Kidney (tissue), 14 donors: ENCODE results near the gene SDK1. TPM values are rescaled to one million over a fixed set of nuclear protein-coding genes. Genes with fewer than 3 reads are reported as not detected.

Source experiments
- DNase-seq, 5 donors: peaks; one replicate each; pipeline ENCODE4 v3.0.0-alpha.2; 2013 to 2020
- FAIRE-seq: peaks from 2 replicates; lab custom pipeline; 2012; peaks lifted over from hg19 to GRCh38; lab: Jason Lieb, UNC
- H3K27ac ChIP-seq, 2 donors: one replicate each; pipeline ENCODE4 v1.7.0; 2013; ENCODE audit warnings: low read depth in 2 of 2, low read length in 2 of 2, inconsistent platforms in 1 of 2
- H3K27me3 ChIP-seq: one replicate; pipeline ENCODE4 v1.7.1; 2013; ENCODE audit warnings: low read length, inconsistent platforms; ENCODE audit not compliant: control insufficient read depth, insufficient read depth
- H3K36me3 ChIP-seq, 3 donors: one replicate each; pipeline versions ENCODE4 v1.7.0 to v1.7.1; 2013; ENCODE audit warnings: low read length in 3 of 3, control low read depth in 1 of 3, inconsistent platforms in 1 of 3; ENCODE audit not compliant: insufficient read depth in 3 of 3, control insufficient read depth in 2 of 3
- H3K4me1 ChIP-seq, 3 donors: one replicate each; pipeline versions ENCODE4 v1.7.0 to v1.7.1; 2013; ENCODE audit warnings: low read length in 3 of 3, inconsistent platforms in 1 of 3, low read depth in 1 of 3; ENCODE audit not compliant: control insufficient read depth in 2 of 3, insufficient read depth in 2 of 3
- H3K4me3 ChIP-seq, 3 donors: one replicate each; pipeline versions ENCODE4 v1.7.0 to v1.8.1; 2013; ENCODE audit warnings: low read length in 3 of 3, control low read depth in 1 of 3, inconsistent platforms in 1 of 3
- H3K9ac ChIP-seq, 3 donors: one replicate each; pipeline versions ENCODE4 v1.7.0 to v1.7.1; 2013; ENCODE audit warnings: low read length in 3 of 3, control low read depth in 1 of 3, inconsistent platforms in 1 of 3
- H3K9me3 ChIP-seq, 3 donors: one replicate each; pipeline versions ENCODE4 v1.7.0 to v1.7.1; 2013; ENCODE audit warnings: low read length in 3 of 3, control low read depth in 1 of 3, inconsistent platforms in 1 of 3; ENCODE audit not compliant: control insufficient read depth in 2 of 3, insufficient read depth in 1 of 3
- intact Hi-C: fragments of 100-400 bp; cut with DNase I; formaldehyde crosslinking; loops from one replicate; pipeline ENCODE4 v1.11.1; 2022
- polyA plus RNA-seq: library from polyadenylated mRNA; stranded (reverse); fragments of 350-450 nt; fragmentation: Illumina TruSeq; extraction: RNeasy Lipid Tissue Mini Kit (QIAGEN cat#74804); gene quantifications from one replicate; pipeline ENCODE4 v1.2.3, GENCODE V29; 2014; ENCODE audit warnings: low read depth, low replicate concordance; ENCODE audit not compliant: insufficient read depth
- total RNA-seq: library from RNA; stranded (reverse); fragmentation: NEBNext Ultra II Directional; extraction: Animal tissue kit (Norgen Biotek cat#: 25700); gene quantifications from one replicate; pipeline ENCODE4 v1.2.1, GENCODE V29; 2021
- TF ChIP-seq, protein P1 (sequence below): IDR thresholded peaks from 3 replicates; pipeline ENCODE4 v1.5.1; 2012; ENCODE audit warnings: mild to moderate bottlenecking, moderate library complexity, borderline replicate concordance; ENCODE audit not compliant: insufficient read depth; ENCODE audit errors: extremely low read depth
- donor health status: control.
- donor health status: control.
- donor health status: control.
- donor health status: control.
- donor health status: control.
- donor health status: DM: yes; HTN: yes; CAD: no.
- donor health status: Normal renal cell carcinoma (clear cell type).

Gene SDK1
- total and polyA plus RNA-seq, 2 donors from 2014 or later: 2.0 to 38.3 TPM

DNA sequence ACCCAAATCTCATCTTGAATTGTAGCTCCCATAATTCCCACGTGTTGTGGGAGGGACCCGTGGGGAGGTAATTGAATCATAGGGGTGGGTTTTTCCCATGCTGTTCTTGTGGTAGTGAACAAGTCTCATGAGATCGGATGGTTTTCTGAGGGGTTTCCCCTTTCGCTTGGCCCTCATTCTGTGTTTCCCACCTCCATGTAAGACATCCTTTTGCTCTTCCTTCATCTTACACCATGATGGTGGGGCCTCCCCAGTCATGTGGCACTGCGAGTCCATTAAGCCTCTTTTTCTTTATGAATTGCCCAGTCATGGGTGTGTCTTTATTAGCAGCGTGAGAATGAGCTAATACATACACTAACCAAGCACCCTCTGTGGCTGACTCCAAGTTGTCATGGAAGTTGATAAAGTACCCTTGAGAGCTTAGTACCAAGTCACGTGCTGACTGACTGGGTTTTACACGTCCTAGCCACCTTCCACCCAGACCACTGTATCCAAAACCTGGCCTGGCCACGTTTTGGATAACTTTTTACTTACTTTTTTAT lies 614.4 kb downstream of the SDK1 start:
- FAIRE-seq: no peak
- intact Hi-C loops: no loop called here
- H3K9ac ChIP-seq: no peak overlapping the region

DNA sequence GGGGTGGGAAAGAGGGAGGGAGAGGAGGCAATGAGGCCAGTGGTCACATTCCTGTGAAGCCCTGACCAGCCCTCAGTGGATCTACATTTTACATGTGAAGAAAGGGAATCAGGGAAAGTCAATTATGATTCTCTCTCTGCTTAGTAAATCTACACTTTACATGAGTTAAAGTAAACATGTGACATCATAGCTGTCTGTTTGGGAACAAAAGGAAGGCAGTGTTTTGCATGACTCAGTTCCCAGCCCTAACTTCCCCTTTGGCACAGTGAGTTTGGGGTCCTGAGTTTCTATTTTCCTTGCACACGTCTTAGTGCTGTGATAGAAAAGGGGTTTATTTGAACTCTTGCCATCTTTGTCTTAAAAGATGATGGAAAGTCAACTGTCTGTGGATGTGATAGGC lies 615.1 kb downstream of the SDK1 start:
- DNase-seq (no peak), FAIRE-seq (no peak)
- Histone ChIP-seq H3K36me3 (no peaks in the 10 kb centered on the region), H3K4me1 (no peaks in the 10 kb centered on the region), H3K9me3 (no peaks in the 10 kb centered on the region), H3K27me3 (no peaks in the 10 kb centered on the region), H3K27ac (no peak overlapping the region), H3K4me3 (no peak overlapping the region), H3K9ac (no peak overlapping the region)
- TF ChIP-seq, protein P1, sequence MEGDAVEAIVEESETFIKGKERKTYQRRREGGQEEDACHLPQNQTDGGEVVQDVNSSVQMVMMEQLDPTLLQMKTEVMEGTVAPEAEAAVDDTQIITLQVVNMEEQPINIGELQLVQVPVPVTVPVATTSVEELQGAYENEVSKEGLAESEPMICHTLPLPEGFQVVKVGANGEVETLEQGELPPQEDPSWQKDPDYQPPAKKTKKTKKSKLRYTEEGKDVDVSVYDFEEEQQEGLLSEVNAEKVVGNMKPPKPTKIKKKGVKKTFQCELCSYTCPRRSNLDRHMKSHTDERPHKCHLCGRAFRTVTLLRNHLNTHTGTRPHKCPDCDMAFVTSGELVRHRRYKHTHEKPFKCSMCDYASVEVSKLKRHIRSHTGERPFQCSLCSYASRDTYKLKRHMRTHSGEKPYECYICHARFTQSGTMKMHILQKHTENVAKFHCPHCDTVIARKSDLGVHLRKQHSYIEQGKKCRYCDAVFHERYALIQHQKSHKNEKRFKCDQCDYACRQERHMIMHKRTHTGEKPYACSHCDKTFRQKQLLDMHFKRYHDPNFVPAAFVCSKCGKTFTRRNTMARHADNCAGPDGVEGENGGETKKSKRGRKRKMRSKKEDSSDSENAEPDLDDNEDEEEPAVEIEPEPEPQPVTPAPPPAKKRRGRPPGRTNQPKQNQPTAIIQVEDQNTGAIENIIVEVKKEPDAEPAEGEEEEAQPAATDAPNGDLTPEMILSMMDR: no peak
- intact Hi-C loops: no loop called here

More for the DNA sequence above, 614.4 kb downstream of the SDK1 start:
- Histone ChIP-seq H3K4me3 (no peak overlapping the region), H3K36me3 (no peaks in the 10 kb centered on the region), H3K9me3 (no peaks in the 10 kb centered on the region), H3K27ac (no peak overlapping the region), H3K27me3 (no peaks in the 10 kb centered on the region), H3K4me1 (no peaks in the 10 kb centered on the region)
- TF ChIP-seq, protein P1: no peak
- DNase-seq: no peak

DNA sequence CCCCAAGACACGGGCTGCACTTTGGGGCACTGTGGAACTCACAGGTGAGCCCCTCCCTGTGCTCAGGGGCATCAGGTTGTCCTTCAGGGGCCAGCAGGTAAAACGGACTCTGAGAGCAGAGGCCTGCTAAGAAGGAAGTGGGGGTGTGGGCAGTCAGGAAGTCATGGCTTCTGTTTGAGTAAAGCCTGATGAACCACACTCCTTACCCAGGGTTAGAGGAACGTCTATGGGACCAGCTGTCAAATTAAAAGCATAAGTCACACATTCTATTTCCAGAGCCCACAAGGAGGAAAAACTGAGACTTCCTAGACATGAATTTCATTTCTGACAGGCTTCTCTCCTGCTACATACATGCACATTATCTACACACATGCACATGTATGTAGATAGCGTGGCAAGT lies 616.4 kb downstream of the SDK1 start:
- TF ChIP-seq, protein P1: no peak
- H3K27me3 ChIP-seq: no peaks in the 10 kb centered on the region
- no peak overlapping the region for H3K9ac ChIP-seq
- H3K27ac ChIP-seq: no peak overlapping the region
- H3K36me3 ChIP-seq: no peaks in the 10 kb centered on the region
- no peak overlapping the region for H3K4me3 ChIP-seq
- no peaks in the 10 kb centered on the region for H3K4me1 ChIP-seq
- FAIRE-seq (no peak), DNase-seq (no peak)
- H3K9me3 ChIP-seq: no peaks in the 10 kb centered on the region
- intact Hi-C loops: no loop called here

DNA sequence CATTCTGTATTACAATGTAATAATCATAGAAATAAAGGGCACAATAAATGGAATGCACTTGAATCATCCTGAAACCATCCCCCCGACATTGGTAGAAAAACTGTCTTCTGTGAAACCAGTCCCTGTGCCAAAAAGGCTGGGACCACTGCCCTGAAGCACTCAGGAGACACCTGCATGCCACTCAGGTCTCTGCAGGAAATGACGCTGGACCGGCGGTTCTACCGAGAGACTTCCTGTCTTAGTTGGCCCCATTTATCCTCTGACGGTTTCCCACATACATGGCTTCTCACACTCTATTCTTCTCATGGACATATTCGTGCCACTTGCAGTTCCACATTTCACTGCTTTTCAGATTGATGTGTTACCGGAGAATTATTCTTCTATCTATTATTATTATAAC lies 617.5 kb downstream of the SDK1 start:
- no peaks in the 10 kb centered on the region for H3K36me3 ChIP-seq
- no peaks in the 10 kb centered on the region for H3K4me1 ChIP-seq
- no peaks in the 10 kb centered on the region for H3K27me3 ChIP-seq
- TF ChIP-seq, protein P1: no peak
- H3K9ac ChIP-seq: no peak overlapping the region
- no peaks in the 10 kb centered on the region for H3K9me3 ChIP-seq
- H3K4me3 ChIP-seq: no peak overlapping the region
- intact Hi-C loops: no loop called here
- DNase-seq (no peak), FAIRE-seq (no peak)
- no peak overlapping the region for H3K27ac ChIP-seq
